H1 (cell line): ENCODE data around the gene MPP3. TPM values are rescaled to one million over a fixed set of nuclear protein-coding genes. Genes with fewer than 3 reads are reported as not detected.

Source experiments
- CTCF ChIA-PET: fragments of 300-600 bp; sonication (Branson Sonifier 250); formaldehyde crosslinking; loops from one replicate; lab custom pipeline; 2021; ENCODE audit not compliant: partially characterized antibody; lab: Charles Lee
- POLR2A ChIA-PET: fragments of 300-600 bp; sonication (Branson Sonifier 250); formaldehyde crosslinking; loops from one replicate; lab custom pipeline; 2021; ENCODE audit warnings: inconsistent platforms; ENCODE audit not compliant: partially characterized antibody; lab: Charles Lee
- DNase-seq, 2 experiments: peaks; one replicate each; pipeline versions ENCODE4 v3.0.0 to v3.0.0-alpha.2; 2010 to 2022; ENCODE audit warnings: low spot score in 2 of 2, low read depth in 1 of 2, mixed read lengths in 1 of 2
- FAIRE-seq: peaks from 2 replicates; lab custom pipeline; 2011; peaks lifted over from hg19 to GRCh38; lab: Jason Lieb, UNC
- H2AFZ ChIP-seq: 2 replicates; pipeline ENCODE4 v1.8.1; 2012; ENCODE audit warnings: low read length, inconsistent platforms
- H2AK5ac ChIP-seq: 2 replicates; pipeline ENCODE4 v1.6.1; 2013; ENCODE audit warnings: low read depth, low read length
- H2BK120ac ChIP-seq: replicated peaks from 2 replicates; pipeline ENCODE3; 2013; ENCODE audit warnings: low read depth, low read length, inconsistent platforms
- H2BK12ac ChIP-seq: 2 replicates; pipeline ENCODE4 v1.6.1; 2013; ENCODE audit warnings: low read depth, low read length
- H2BK15ac ChIP-seq: 2 replicates; pipeline ENCODE4 v1.6.1; 2013; ENCODE audit warnings: low read length
- H2BK20ac ChIP-seq: 2 replicates; pipeline ENCODE4 v1.6.1; 2013; ENCODE audit warnings: low read length
- H2BK5ac ChIP-seq: 2 replicates; pipeline ENCODE4 v1.6.1; 2013; ENCODE audit warnings: low read depth, low read length
- H3K14ac ChIP-seq: 2 replicates; pipeline ENCODE4 v1.6.1; 2013; ENCODE audit warnings: inconsistent platforms; ENCODE audit not compliant: insufficient read length
- H3K18ac ChIP-seq: 2 replicates; pipeline ENCODE4 v1.6.1; 2013; ENCODE audit warnings: low read length; ENCODE audit errors: extremely low read depth
- H3K23ac ChIP-seq: 2 replicates; pipeline ENCODE4 v1.6.1; 2013; ENCODE audit warnings: inconsistent platforms; ENCODE audit not compliant: insufficient read length
- H3K23me2 ChIP-seq: 2 replicates; pipeline ENCODE4 v1.6.1; 2013; ENCODE audit warnings: low read depth, low read length
- H3K27ac ChIP-seq: 2 replicates; pipeline ENCODE4 v1.6.1; 2011; ENCODE audit warnings: low read depth, low read length, inconsistent platforms
- H3K27me3 ChIP-seq, 4 experiments: replicated peaks in 1 of 4; 1 replicate in 1 of 4; 2 replicates in 3 of 4; pipeline versions ENCODE4 v1.6.1 to v1.8.1; 2011 to 2013; ENCODE audit warnings: low read length in 3 of 4, mild to moderate bottlenecking in 3 of 4, inconsistent platforms in 2 of 4, mixed read lengths in 2 of 4, moderate library complexity in 1 of 4; ENCODE audit not compliant: control insufficient read depth in 3 of 4, insufficient read depth in 3 of 4; ENCODE audit errors: extremely low read depth in 1 of 4
- H3K36me3 ChIP-seq, 4 experiments: 2 replicates each; pipeline versions ENCODE4 v1.6.1 to v1.8.1; 2011 to 2013; ENCODE audit warnings: mild to moderate bottlenecking in 4 of 4, low read length in 3 of 4, moderate library complexity in 2 of 4, control low read depth in 1 of 4, inconsistent platforms in 1 of 4; ENCODE audit not compliant: insufficient read depth in 4 of 4, control insufficient read depth in 2 of 4
- H3K4ac ChIP-seq: replicated peaks from 2 replicates; pipeline ENCODE3; 2013; ENCODE audit warnings: low read length, low read depth, mixed read lengths, inconsistent platforms; ENCODE audit not compliant: insufficient read length
- H3K4me1 ChIP-seq, 4 experiments: replicated peaks in 1 of 4; 1 replicate in 1 of 4; 2 replicates in 3 of 4; pipeline versions ENCODE4 v1.6.1 to v1.8.1; 2011 to 2013; ENCODE audit warnings: low read length in 3 of 4, inconsistent platforms in 2 of 4, mixed read lengths in 1 of 4; ENCODE audit not compliant: insufficient read depth in 4 of 4, control insufficient read depth in 3 of 4
- H3K4me2 ChIP-seq, 2 experiments: 2 replicates each; pipeline versions ENCODE4 v1.6.1 to v1.8.1; 2011 to 2013; ENCODE audit warnings: low read depth in 2 of 2, low read length in 2 of 2, control low read depth in 1 of 2, inconsistent platforms in 1 of 2, mild to moderate bottlenecking in 1 of 2; ENCODE audit not compliant: insufficient read depth in 1 of 2
- H3K4me3 ChIP-seq, 4 experiments: fragments of 200-600, 300-600 bp in 1 of 4; sonication (generic), shearing (Covaris generic), sonication (Bioruptor Twin) in 1 of 4; 2 replicates each; pipeline versions ENCODE4 v1.5.1 to v1.8.1; 2011 to 2016; ENCODE audit warnings: low read length in 4 of 4, low read depth in 3 of 4, control low read depth in 2 of 4, inconsistent platforms in 2 of 4, mild to moderate bottlenecking in 2 of 4, mixed read lengths in 1 of 4, moderate library complexity in 1 of 4; ENCODE audit not compliant: insufficient read depth in 2 of 4; ENCODE audit errors: extremely low read depth in 1 of 4
- H3K56ac ChIP-seq: replicated peaks from 2 replicates; pipeline ENCODE3; 2013; ENCODE audit warnings: low read depth, mild to moderate bottlenecking, mixed read lengths, low read length, inconsistent platforms; ENCODE audit not compliant: insufficient read length
- H3K79me1 ChIP-seq: 2 replicates; pipeline ENCODE4 v1.6.1; 2013; ENCODE audit warnings: low read depth, low read length, control low read depth
- H3K79me2 ChIP-seq, 2 experiments: 2 replicates each; pipeline versions ENCODE4 v1.6.1 to v1.8.1; 2012 to 2013; ENCODE audit warnings: low read length in 2 of 2, mild to moderate bottlenecking in 2 of 2, inconsistent platforms in 1 of 2; ENCODE audit not compliant: insufficient read depth in 2 of 2, control insufficient read depth in 1 of 2
- H3K9ac ChIP-seq, 4 experiments: replicated peaks in 1 of 4; 1 replicate in 1 of 4; 2 replicates in 3 of 4; pipeline versions ENCODE4 v1.6.1 to v1.8.1; 2011 to 2013; ENCODE audit warnings: low read depth in 3 of 4, low read length in 3 of 4, control low read depth in 2 of 4, mild to moderate bottlenecking in 2 of 4, moderate library complexity in 2 of 4, inconsistent platforms in 1 of 4; ENCODE audit errors: extremely low read depth in 1 of 4
- H3K9me3 ChIP-seq, 2 experiments: 2 replicates each; pipeline versions ENCODE4 v1.6.1 to v1.8.1; 2012 to 2013; ENCODE audit warnings: mild to moderate bottlenecking in 2 of 2, moderate library complexity in 2 of 2, control low read depth in 1 of 2, inconsistent platforms in 1 of 2, low read depth in 1 of 2, low read length in 1 of 2, mixed read lengths in 1 of 2; ENCODE audit not compliant: insufficient read depth in 2 of 2
- H4K20me1 ChIP-seq, 2 experiments: replicated peaks in 1 of 2; 2 replicates each; pipeline versions ENCODE3 to v1.8.1; 2011 to 2013; ENCODE audit warnings: inconsistent platforms in 2 of 2, low read length in 2 of 2, mild to moderate bottlenecking in 1 of 2; ENCODE audit not compliant: insufficient read depth in 2 of 2, control insufficient read depth in 1 of 2
- H4K5ac ChIP-seq: 2 replicates; pipeline ENCODE4 v1.6.1; 2013; ENCODE audit warnings: low read length, low read depth, mixed read lengths, inconsistent platforms; ENCODE audit not compliant: insufficient read length
- H4K8ac ChIP-seq: 2 replicates; pipeline ENCODE4 v1.8.0; 2013; ENCODE audit warnings: mild to moderate bottlenecking, moderate library complexity, low read length, inconsistent platforms; ENCODE audit not compliant: insufficient read depth; ENCODE audit errors: extremely low read depth
- H4K91ac ChIP-seq: replicated peaks from 2 replicates; pipeline ENCODE3; 2013; ENCODE audit warnings: low read length, mixed read lengths, inconsistent platforms; ENCODE audit not compliant: insufficient read length
- CBX8 ChIP-seq: fragments of 300-800, 300-1000 bp; sonication (generic); IDR thresholded peaks from 2 replicates; pipeline ENCODE4 v1.7.1; 2016; ENCODE audit warnings: low read depth, low read length, borderline replicate concordance
- CTCF ChIP-seq, 3 experiments: IDR thresholded peaks; 1 replicate in 2 of 3; 2 replicates in 1 of 3; pipeline versions ENCODE4 v1.5.1 to v1.6.1; 2011; ENCODE audit warnings: low read length in 3 of 3, mild to moderate bottlenecking in 3 of 3, inconsistent platforms in 2 of 3, low read depth in 1 of 3, moderate library complexity in 1 of 3; ENCODE audit not compliant: insufficient read depth in 1 of 3; ENCODE audit errors: control extremely low read depth in 1 of 3
- FOSL1 ChIP-seq: IDR thresholded peaks from 2 replicates; pipeline ENCODE4 v1.6.1; 2011; ENCODE audit warnings: mild to moderate bottlenecking, low read depth, low read length, moderate library complexity; ENCODE audit not compliant: insufficient read depth
- HDAC2 ChIP-seq, 2 experiments: fragments of 300-600 bp in 1 of 2; sonication (generic) in 1 of 2; IDR thresholded peaks; 2 replicates each; pipeline ENCODE4 v1.6.1; 2011 to 2012; ENCODE audit warnings: low read depth in 2 of 2, low read length in 2 of 2, mild to moderate bottlenecking in 2 of 2, moderate library complexity in 2 of 2, borderline replicate concordance in 1 of 2, inconsistent platforms in 1 of 2
- NANOG ChIP-seq: IDR thresholded peaks from 2 replicates; pipeline ENCODE4 v1.6.1; 2011; ENCODE audit warnings: low read length, low read depth, mild to moderate bottlenecking, inconsistent platforms; ENCODE audit not compliant: insufficient read depth, poor library complexity, severe bottlenecking
- POU5F1 ChIP-seq: IDR thresholded peaks from 2 replicates; pipeline ENCODE4 v1.6.1; 2011; ENCODE audit warnings: low read depth, mild to moderate bottlenecking, low read length, moderate library complexity
- RNF2 ChIP-seq: fragments of 200-900, 300-1000 bp; sonication (generic); IDR thresholded peaks from 2 replicates; pipeline ENCODE4 v1.7.1; 2016; ENCODE audit warnings: borderline replicate concordance, low read depth, mild to moderate bottlenecking, antibody characterized with exemption, low read length; ENCODE audit not compliant: poor library complexity, severe bottlenecking; ENCODE audit errors: missing control alignments
- SP2 ChIP-seq: IDR thresholded peaks from 2 replicates; pipeline ENCODE4 v1.6.1; 2012; ENCODE audit warnings: mild to moderate bottlenecking, low read length, inconsistent platforms
- WGBS, 2 experiments: shearing (Covaris generic) in 1 of 2; methylation state at CpG; one replicate each; pipeline versions ENCODE4 v1.1.6 to v1.1.7; 2013 to 2015; ENCODE audit warnings: low lambda C conversion rate in 2 of 2, mixed read lengths in 2 of 2, inconsistent platforms in 1 of 2, low coverage in 1 of 2, missing lambda C conversion rate in 1 of 2; ENCODE audit not compliant: insufficient replicate concordance in 2 of 2, insufficient coverage in 1 of 2, insufficient read length in 1 of 2; ENCODE audit errors: extremely low coverage in 1 of 2, missing lambda C conversion rate in 1 of 2; 5-methylcytosine and 5-hydroxymethylcytosine counted together
- polyA plus RNA-seq, 7 experiments: library from polyadenylated mRNA; depleted of rRNA in 3 of 7; stranded (reverse) in 5 of 7; unstranded in 2 of 7; fragments of >200 nt in 5 of 7; fragments of 200-250 nt in 2 of 7; gene quantifications; 1 replicate in 5 of 7; 2 replicates in 1 of 7; 4 replicates in 1 of 7; pipeline versions ENCODE4 v1.2.1 to v1.2.3, GENCODE V29; 2011 to 2013; ENCODE audit warnings: missing spikeins in 2 of 7, mixed read lengths in 2 of 7
- total RNA-seq: library from RNA; stranded (reverse); fragmentation: NEBNext Ultra II Directional; extraction: Animal tissue kit (Norgen Biotek cat#: 25700); gene quantifications from 2 replicates; pipeline ENCODE4 v1.2.1, GENCODE V29; 2021

Gene MPP3
- total and polyA plus RNA-seq, 2 of the 8 experiments (the other 6 are each of a cell fraction or from before 2014, with no cell fraction given), result 3.1 to 6.1 TPM

DNA sequence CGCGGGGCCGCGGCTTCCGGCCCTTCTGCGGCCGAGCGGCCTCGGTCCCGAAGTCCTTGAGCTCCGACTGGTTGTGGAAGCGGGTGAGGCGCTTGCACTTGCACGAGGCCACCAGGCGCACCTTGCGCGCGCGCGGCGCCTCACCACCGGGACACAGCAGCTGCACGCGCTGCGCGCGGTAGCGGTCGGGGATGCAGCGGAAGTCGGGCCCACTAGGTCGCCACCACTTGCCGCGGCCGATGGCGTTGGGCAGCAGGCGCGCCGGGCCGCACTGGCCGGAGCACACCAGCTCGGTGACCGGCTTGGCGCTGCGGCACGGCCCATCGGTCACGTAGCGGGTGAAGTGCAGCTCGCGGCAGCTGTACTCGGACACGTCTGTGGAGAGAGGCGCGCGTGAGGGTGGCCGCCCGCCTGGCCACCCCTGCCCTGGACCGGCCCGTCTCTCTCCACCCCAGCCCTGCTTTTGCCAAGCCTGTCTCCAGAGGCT is 77.5 kb downstream of the MPP3 start:
- no peaks in the 10 kb centered on the region for H3K9me3 ChIP-seq
- H3K27me3 ChIP-seq, result peaks cover 0 to 30% (median 23%) of the 10 kb centered on the region in 4 experiments; a peak in 6 of 7 replicates
- no peak overlapping the region; a peak in 1 of 7 replicates for H3K9ac ChIP-seq
- DNase-seq (peak; percentile 57 to 82), FAIRE-seq (no peak)
- no peaks in the 10 kb centered on the region for H3K79me1 ChIP-seq
- H2BK120ac ChIP-seq, result peak overlapping the region; percentile 20
- no peaks in the 10 kb centered on the region for H3K79me2 ChIP-seq
- peak overlapping the region; percentile 60 for H3K18ac ChIP-seq
- H3K23me2 ChIP-seq, result peaks cover 3% of the 10 kb centered on the region; the same call in 1 of the 2 replicates
- no peak overlapping the region for H3K56ac ChIP-seq
- no peak overlapping the region for H3K27ac ChIP-seq
- peak overlapping the region; percentile 39; the same call in 1 of the 2 replicates for H2BK5ac ChIP-seq
- no peak overlapping the region; the same call in 1 of the 2 replicates for H2BK20ac ChIP-seq
- H4K5ac ChIP-seq, result peak overlapping the region; percentile 19
- peak overlapping the region; percentile 41 for H3K4ac ChIP-seq
- peak overlapping the region; percentile 22 to 53 (median 33); a peak in 7 of 8 replicates for H3K4me3 ChIP-seq
- no peak overlapping the region for H2AK5ac ChIP-seq
- no peak overlapping the region for H3K14ac ChIP-seq
- ChIA-PET CTCF (interaction anchor here (0.5 to 22.9 kb wide), 11 partner anchors 10 to 1806 kb away, joined by 3 to 969 read pairs (median 4); no protein-coding TSS in a partner anchor), POLR2A (interaction anchor here (1.0 to 2.2 kb wide), 8 partner anchors 9 to 387 kb away, joined by 3 to 7 read pairs (median 4); no protein-coding TSS in a partner anchor)
- peak overlapping the region; percentile 88 for H4K91ac ChIP-seq
- H3K36me3 ChIP-seq, result no peaks in the 10 kb centered on the region
- H3K4me2 ChIP-seq, result peak overlapping the region; percentile 58 to 68
- H2BK15ac ChIP-seq, result no peak overlapping the region
- H3K23ac ChIP-seq, result no peak overlapping the region
- WGBS, 2 experiments, result 8% methylated on average over 51 of the region's 60 CpGs; no CpG with 5 or more reads in 1 of the 2 experiments
- peak overlapping the region; percentile 46; the same call in 1 of the 2 replicates for H2AFZ ChIP-seq
- peak overlapping the region; percentile 87; the same call in 1 of the 2 replicates for H2BK12ac ChIP-seq
- no peaks in the 10 kb centered on the region for H4K20me1 ChIP-seq
- peaks cover 4 to 25% (median 8%) of the 10 kb centered on the region in 4 experiments; a peak in 6 of 7 replicates for H3K4me1 ChIP-seq
- H4K8ac ChIP-seq, result peak overlapping the region; percentile 74
- TF ChIP-seq SP2, result no peak
- no peak for TF ChIP-seq RNF2
- TF ChIP-seq HDAC2 (IDR thresholded peaks at IDR 0.05; ENCODE audit: borderline replicate concordance in 1 of 2, low read depth in 2 of 2, low read length in 2 of 2), result peak in 1 of 2 experiments; percentile 32; a peak in 1 of 4 replicates
- peak in 2 of 3 experiments; percentile 9 to 50; a peak in 3 of 4 replicates for TF ChIP-seq CTCF (IDR thresholded peaks at IDR 0.05; ENCODE audit: control extremely low read depth in 1 of 3, insufficient read depth in 1 of 3, low read depth in 1 of 3, low read length in 3 of 3)
- no peak for TF ChIP-seq CBX8
- TF ChIP-seq POU5F1, result no peak
- no peak for TF ChIP-seq FOSL1
- no peak for TF ChIP-seq NANOG
